Natural killer cell (primary cell): ENCODE data around the gene SPNS2. TPM values are rescaled to one million over a fixed set of nuclear protein-coding genes. Genes with fewer than 3 reads are reported as not detected.

Source experiments
- ATAC-seq, 3 donors: fragments of 150-1000 bp in 2 of 3; fragments of 200-7000 bp in 1 of 3; cut with Tn5 transposase; 1 replicate in 1 of 3; 2 replicates in 2 of 3; pipeline ENCODE4 v1.10.0; 2021; ENCODE audit warnings: mild to moderate bottlenecking in 2 of 3, moderate library complexity in 2 of 3
- DNase-seq, 2 donors: peaks; one replicate each; pipeline versions ENCODE4 v3.0.0 to v3.0.0-alpha.2; 2013 to 2021; ENCODE audit warnings: mixed read lengths in 1 of 2
- H3K27ac ChIP-seq: one replicate; pipeline ENCODE4 v1.5.1; 2013; ENCODE audit warnings: mild to moderate bottlenecking, low read length
- H3K27me3 ChIP-seq: one replicate; pipeline ENCODE4 v1.6.1; 2013; ENCODE audit warnings: low read length; ENCODE audit not compliant: control insufficient read depth, insufficient read depth
- H3K36me3 ChIP-seq: one replicate; pipeline ENCODE4 v1.6.1; 2013; ENCODE audit warnings: low read length; ENCODE audit not compliant: control insufficient read depth, insufficient read depth
- H3K4me1 ChIP-seq: one replicate; pipeline ENCODE4 v1.6.1; 2013; ENCODE audit warnings: low read length; ENCODE audit not compliant: control insufficient read depth, insufficient read depth
- H3K4me3 ChIP-seq: one replicate; pipeline ENCODE4 v1.5.1; 2013; ENCODE audit warnings: low read length
- H3K9me3 ChIP-seq: one replicate; pipeline ENCODE4 v1.6.1; 2013; ENCODE audit warnings: low read length; ENCODE audit not compliant: control insufficient read depth, insufficient read depth
- H3K27ac Mint-ChIP-seq, 2 donors: one replicate each; pipeline ENCODE4 v1.8.0; 2022; ENCODE audit warnings: mild to moderate bottlenecking in 2 of 2, mixed read lengths in 2 of 2, moderate library complexity in 1 of 2
- H3K27me3 Mint-ChIP-seq, 2 donors: one replicate each; pipeline ENCODE4 v1.8.0; 2022; ENCODE audit warnings: low read depth in 2 of 2, mixed read lengths in 2 of 2
- H3K36me3 Mint-ChIP-seq: one replicate; pipeline ENCODE4 v1.8.0; 2022; ENCODE audit warnings: mixed read lengths
- H3K4me1 Mint-ChIP-seq, 2 donors: one replicate each; pipeline ENCODE4 v1.8.0; 2022; ENCODE audit warnings: mixed read lengths in 2 of 2
- H3K4me3 Mint-ChIP-seq: one replicate; pipeline ENCODE4 v1.8.0; 2022; ENCODE audit warnings: mild to moderate bottlenecking, moderate library complexity, mixed read lengths
- H3K9me3 Mint-ChIP-seq, 2 donors: one replicate each; pipeline ENCODE4 v1.8.0; 2022; ENCODE audit warnings: mixed read lengths in 2 of 2
- WGBS: methylation state at CpG from one replicate; pipeline ENCODE4 v1.1.7; 2013; ENCODE audit warnings: missing lambda C conversion rate; ENCODE audit not compliant: insufficient coverage; 5-methylcytosine and 5-hydroxymethylcytosine counted together
- intact Hi-C: fragments of 100-400 bp; cut with micrococcal nuclease; formaldehyde crosslinking; loops from one replicate; pipeline ENCODE4 v1.14.2; 2022
- total RNA-seq, 4 donors: library from RNA; stranded (reverse); fragments of 120-200 nt in 1 of 4; gene quantifications; one replicate each; pipeline versions ENCODE4 v1.2.3 to v1.2.4, GENCODE V29; 2013 to 2022
- TF ChIP-seq, protein P1 (sequence below): fragments of 200-600 bp; IDR thresholded peaks from one replicate; pipeline ENCODE4 v1.8.0; 2022; ENCODE audit warnings: antibody characterized with exemption

The SPNS2 gene
- total RNA-seq, 3 donors from 2014 or later (not counting 1 experiment from before 2014, with no cell fraction given), result 0.28 to 0.93 (median 0.43) TPM

DNA sequence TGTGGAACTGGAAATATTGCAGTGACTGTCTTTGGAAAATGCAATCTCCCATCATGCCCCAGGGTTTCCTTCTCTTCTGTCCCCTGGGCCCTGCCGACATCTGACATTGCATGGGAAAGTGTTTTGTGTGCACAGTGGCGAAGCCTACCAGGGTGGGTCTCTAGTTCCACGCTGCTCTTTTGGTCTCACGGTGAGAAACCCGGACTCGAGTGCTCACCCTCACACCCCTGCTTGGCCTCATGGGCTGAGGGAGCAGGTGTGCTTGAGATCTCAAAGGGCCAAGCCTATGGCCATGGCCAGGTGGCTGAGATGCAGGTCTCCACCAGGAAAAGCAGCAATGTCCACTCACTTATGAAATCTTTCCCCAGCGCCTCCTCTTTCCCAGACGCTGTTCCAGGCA is 32.9 kb upstream of the SPNS2 start:
- Mint-ChIP-seq H3K27ac (no peak overlapping the region), H3K4me1 (no peaks in the 10 kb centered on the region), H3K9me3 (peaks cover 2 to 4% of the 10 kb centered on the region in 2 donors), H3K4me3 (no peak overlapping the region), H3K36me3 (peaks cover 7% of the 10 kb centered on the region), H3K27me3 (peaks cover 9 to 10% of the 10 kb centered on the region in 2 donors)
- WGBS, result 94% methylated on average over 8 of the region's 8 CpGs
- Histone ChIP-seq H3K9me3 (no peaks in the 10 kb centered on the region), H3K27ac (no peak overlapping the region), H3K4me3 (no peak overlapping the region), H3K4me1 (no peaks in the 10 kb centered on the region), H3K36me3 (no peaks in the 10 kb centered on the region), H3K27me3 (no peaks in the 10 kb centered on the region)
- DNase-seq (no peak), ATAC-seq (no peak)
- TF ChIP-seq, protein P1, sequence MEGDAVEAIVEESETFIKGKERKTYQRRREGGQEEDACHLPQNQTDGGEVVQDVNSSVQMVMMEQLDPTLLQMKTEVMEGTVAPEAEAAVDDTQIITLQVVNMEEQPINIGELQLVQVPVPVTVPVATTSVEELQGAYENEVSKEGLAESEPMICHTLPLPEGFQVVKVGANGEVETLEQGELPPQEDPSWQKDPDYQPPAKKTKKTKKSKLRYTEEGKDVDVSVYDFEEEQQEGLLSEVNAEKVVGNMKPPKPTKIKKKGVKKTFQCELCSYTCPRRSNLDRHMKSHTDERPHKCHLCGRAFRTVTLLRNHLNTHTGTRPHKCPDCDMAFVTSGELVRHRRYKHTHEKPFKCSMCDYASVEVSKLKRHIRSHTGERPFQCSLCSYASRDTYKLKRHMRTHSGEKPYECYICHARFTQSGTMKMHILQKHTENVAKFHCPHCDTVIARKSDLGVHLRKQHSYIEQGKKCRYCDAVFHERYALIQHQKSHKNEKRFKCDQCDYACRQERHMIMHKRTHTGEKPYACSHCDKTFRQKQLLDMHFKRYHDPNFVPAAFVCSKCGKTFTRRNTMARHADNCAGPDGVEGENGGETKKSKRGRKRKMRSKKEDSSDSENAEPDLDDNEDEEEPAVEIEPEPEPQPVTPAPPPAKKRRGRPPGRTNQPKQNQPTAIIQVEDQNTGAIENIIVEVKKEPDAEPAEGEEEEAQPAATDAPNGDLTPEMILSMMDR, result no peak
- intact Hi-C loops, result no loop called here

DNA sequence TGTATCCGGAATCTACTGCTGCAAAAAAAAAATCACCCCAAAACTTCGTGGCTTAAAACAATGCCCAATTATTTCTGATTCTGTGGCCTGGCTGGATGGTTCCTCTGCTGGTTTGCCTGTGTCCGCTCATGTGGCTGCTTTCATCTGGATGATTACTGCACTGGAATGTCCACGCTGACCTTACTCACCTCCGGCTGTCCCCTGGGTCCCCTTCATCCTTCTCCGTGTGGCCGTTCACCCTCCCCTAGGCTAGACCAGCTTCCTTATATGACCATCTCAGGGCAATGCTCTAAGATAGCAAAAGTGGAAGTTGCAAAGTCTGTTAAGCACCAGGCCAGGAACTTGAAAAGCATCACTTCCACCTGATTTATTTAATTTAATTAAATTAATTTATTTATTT is 31.4 kb upstream of the SPNS2 start:
- H3K4me1 ChIP-seq, result no peaks in the 10 kb centered on the region
- Mint-ChIP-seq H3K36me3 (no peaks in the 10 kb centered on the region), H3K9me3 (no peaks in the 10 kb centered on the region), H3K27me3 (peaks cover 0 to 3% of the 10 kb centered on the region in 2 donors), H3K27ac (no peak overlapping the region), H3K4me3 (no peak overlapping the region), H3K4me1 (no peaks in the 10 kb centered on the region)
- no peak for ATAC-seq
- no peaks in the 10 kb centered on the region for H3K9me3 ChIP-seq
- intact Hi-C loops, result no loop called here
- H3K27me3 ChIP-seq, result no peaks in the 10 kb centered on the region
- H3K4me3 ChIP-seq, result no peak overlapping the region
- 86% methylated on average over 7 of the region's 7 CpGs for WGBS
- no peaks in the 10 kb centered on the region for H3K36me3 ChIP-seq
- no peak overlapping the region for H3K27ac ChIP-seq
- TF ChIP-seq, protein P1, result no peak
- no peak for DNase-seq

DNA sequence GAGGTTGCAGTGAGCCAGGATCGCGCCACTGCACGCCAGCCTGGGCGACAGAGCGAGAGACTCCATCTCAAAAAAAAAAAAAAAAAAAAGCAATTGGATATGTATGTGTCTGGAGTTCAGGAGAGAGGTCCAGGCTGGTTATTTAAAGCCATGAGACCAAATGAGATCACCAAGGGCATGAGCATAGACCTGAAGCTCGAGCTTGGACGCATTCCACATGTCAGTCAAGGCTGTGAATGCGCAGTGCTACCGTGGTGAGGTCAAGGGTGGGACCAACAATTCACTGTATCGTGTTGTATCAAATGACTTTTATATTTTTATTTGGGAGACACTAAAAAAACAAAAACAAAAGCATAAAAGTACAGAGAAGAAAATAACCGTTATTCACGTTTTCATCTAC is 29.1 kb upstream of the SPNS2 start:
- Histone ChIP-seq H3K4me3 (no peak overlapping the region), H3K4me1 (no peaks in the 10 kb centered on the region), H3K36me3 (no peaks in the 10 kb centered on the region), H3K27me3 (no peaks in the 10 kb centered on the region), H3K9me3 (no peaks in the 10 kb centered on the region), H3K27ac (no peak overlapping the region)
- ATAC-seq (no peak), DNase-seq (no peak)
- TF ChIP-seq, protein P1, result no peak
- Mint-ChIP-seq H3K4me3 (no peak overlapping the region), H3K27me3 (peaks cover under 1 to 3% of the 10 kb centered on the region in 2 donors), H3K36me3 (no peaks in the 10 kb centered on the region), H3K27ac (no peak overlapping the region), H3K9me3 (no peaks in the 10 kb centered on the region), H3K4me1 (no peaks in the 10 kb centered on the region)
- intact Hi-C loops, result no loop called here
- 93% methylated on average over 10 of the region's 12 CpGs for WGBS

DNA sequence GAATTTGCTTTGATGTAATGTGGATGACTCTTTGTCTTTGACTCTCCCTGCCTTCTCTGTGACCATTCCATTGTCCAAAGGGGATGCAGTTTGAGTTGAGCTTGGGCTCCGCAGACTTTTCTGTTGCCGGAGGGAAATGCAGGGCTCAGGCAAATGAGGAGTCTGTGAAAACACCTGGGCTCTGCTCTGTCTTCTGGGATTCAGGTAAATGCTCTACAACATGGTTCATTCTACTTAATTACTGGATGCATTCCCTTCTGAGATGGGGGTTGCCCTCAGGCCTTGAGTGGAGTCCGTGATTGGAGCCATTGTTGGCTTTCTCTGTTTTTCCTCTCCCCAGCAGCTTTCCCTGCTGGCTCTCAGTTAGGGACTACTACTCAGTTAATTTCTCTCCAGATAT is 26.4 kb upstream of the SPNS2 start:
- ATAC-seq, result no peak
- Histone ChIP-seq H3K4me1 (no peaks in the 10 kb centered on the region), H3K36me3 (no peaks in the 10 kb centered on the region), H3K27ac (no peak overlapping the region), H3K4me3 (no peak overlapping the region), H3K9me3 (no peaks in the 10 kb centered on the region), H3K27me3 (no peaks in the 10 kb centered on the region)
- Mint-ChIP-seq H3K4me1 (no peaks in the 10 kb centered on the region), H3K27me3 (peaks cover 6 to 9% of the 10 kb centered on the region in 2 donors), H3K4me3 (no peak overlapping the region), H3K9me3 (no peaks in the 10 kb centered on the region), H3K36me3 (no peaks in the 10 kb centered on the region), H3K27ac (no peak overlapping the region)
- intact Hi-C loops, result no loop called here
- WGBS, result 97% methylated on average over 3 of the region's 3 CpGs
- DNase-seq, result no peak
- TF ChIP-seq, protein P1, result no peak
